GM12878 (cell line): ENCODE measurements around the gene IGF2R. TPM values are rescaled to one million over a fixed set of nuclear protein-coding genes. Genes with fewer than 3 reads are reported as not detected.
A peak's percentile ranks its signal among the peaks of the same experiment; 100 is the strongest.

ENCODE experiments used
- GATAD2B ChIP-seq: fragments of 450-650 bp; conservative IDR thresholded peaks from 2 replicates; pipeline ENCODE4 v1.6.1; 2017; ENCODE audit warnings: low read depth, mild to moderate bottlenecking, moderate library complexity
- HDAC2 ChIP-seq: fragments of 200-600 bp; sonication (generic); IDR thresholded peaks from 2 replicates; pipeline ENCODE4 v1.6.1; 2017
- HDGF ChIP-seq: fragments of 450-650 bp; IDR thresholded peaks from 2 replicates; pipeline ENCODE4 v1.6.1; 2016; ENCODE audit warnings: antibody characterized with exemption
- IRF3 ChIP-seq: fragments of 450-650 bp; IDR thresholded peaks from 2 replicates; pipeline ENCODE4 v1.6.1; 2014; ENCODE audit warnings: mild to moderate bottlenecking
- IRF4 ChIP-seq: IDR thresholded peaks from 2 replicates; pipeline ENCODE4 v1.6.1; 2011; ENCODE audit warnings: low read depth, low read length
- NFXL1 ChIP-seq: fragments of 450-650 bp; IDR thresholded peaks from 2 replicates; pipeline ENCODE4 v1.6.1; 2017; ENCODE audit warnings: antibody characterized with exemption, mild to moderate bottlenecking, borderline replicate concordance
- PAX8 ChIP-seq: fragments of 450-650 bp; IDR thresholded peaks from 2 replicates; pipeline ENCODE4 v1.6.1; 2017; ENCODE audit warnings: mild to moderate bottlenecking, moderate library complexity
- SIX5 ChIP-seq: IDR thresholded peaks from 2 replicates; pipeline ENCODE4 v1.6.1; 2011; ENCODE audit warnings: mild to moderate bottlenecking, low read depth, low read length, moderate library complexity; ENCODE audit not compliant: severe bottlenecking
- SREBF1 ChIP-seq: IDR thresholded peaks from 2 replicates; pipeline ENCODE4 v1.6.1; 2012; ENCODE audit warnings: mild to moderate bottlenecking, low read length
- SUZ12 ChIP-seq: fragments of 200-600 bp; sonication (generic); IDR thresholded peaks from one replicate; pipeline ENCODE4 v1.6.1; 2018; ENCODE audit warnings: antibody characterized with exemption, mild to moderate bottlenecking; ENCODE audit not compliant: unreplicated experiment
- TCF3 ChIP-seq: IDR thresholded peaks from 2 replicates; pipeline ENCODE4 v1.6.1; 2012; ENCODE audit warnings: low read depth, mild to moderate bottlenecking, low read length, borderline replicate concordance; ENCODE audit not compliant: insufficient read depth
- polyA plus RNA-seq, 11 experiments: library from polyadenylated mRNA; depleted of rRNA in 4 of 11; unstranded in 6 of 11; stranded (reverse) in 5 of 11; fragments of >200 nt; fragmentation: Nextera tagmentation in 4 of 11; fragmentation: Illumina TruSeq in 1 of 11; extraction: Ambion mirVana in 4 of 11; extraction: Trizol in 1 of 11; gene quantifications; 1 replicate in 1 of 11; 2 replicates in 10 of 11; pipeline versions ENCODE4 v1.2.1 to v1.2.3, GENCODE V29; 2011 to 2016; ENCODE audit warnings: inconsistent platforms in 2 of 11, missing spikeins in 2 of 11, low read depth in 1 of 11
- total RNA-seq, 4 experiments: library from RNA; depleted of rRNA in 3 of 4; stranded (reverse); fragments of >200 nt in 3 of 4; fragmentation: Illumina TruSeq in 1 of 4; extraction: Trizol in 1 of 4; gene quantifications; 2 replicates each; pipeline versions ENCODE4 v1.2.1 to v1.2.3, GENCODE V29; 2013 to 2021
- TF ChIP-seq, protein P1 (sequence below): fragments of 450-650 bp; IDR thresholded peaks from 2 replicates; pipeline ENCODE4 v1.6.1; 2018; ENCODE audit warnings: mild to moderate bottlenecking, low read depth, moderate library complexity; ENCODE audit not compliant: partially characterized antibody
- TF ChIP-seq, protein P2 (sequence below): fragments of 450-650 bp; formaldehyde crosslinking; IDR thresholded peaks from 2 replicates; pipeline ENCODE4 v1.4.0; 2022; ENCODE audit warnings: mild to moderate bottlenecking, moderate library complexity
- TF ChIP-seq, protein P3 (sequence below): fragments of 450-650 bp; IDR thresholded peaks from 2 replicates; pipeline ENCODE4 v1.6.1; 2017; ENCODE audit warnings: mild to moderate bottlenecking, moderate library complexity
- TF ChIP-seq, protein P4 (sequence below): IDR thresholded peaks from 2 replicates; pipeline ENCODE4 v1.6.1; 2012; ENCODE audit warnings: low read depth, low read length, improper control_type of control experiment

IGF2R gene
- total and polyA plus RNA-seq, 10 of the 15 experiments (the other 5 are each of a cell fraction or from before 2014, with no cell fraction given): 1.00 to 40.1 (median 16.8) TPM

GRCh38 chr6:159968295-159969203 lies at the start of gene IGF2R (continued):
- no peak for TF ChIP-seq SREBF1
- TF ChIP-seq SIX5: no peak
- TF ChIP-seq TCF3: peak; percentile 87; the same call in 1 of the 2 replicates
- TF ChIP-seq, protein P1, sequence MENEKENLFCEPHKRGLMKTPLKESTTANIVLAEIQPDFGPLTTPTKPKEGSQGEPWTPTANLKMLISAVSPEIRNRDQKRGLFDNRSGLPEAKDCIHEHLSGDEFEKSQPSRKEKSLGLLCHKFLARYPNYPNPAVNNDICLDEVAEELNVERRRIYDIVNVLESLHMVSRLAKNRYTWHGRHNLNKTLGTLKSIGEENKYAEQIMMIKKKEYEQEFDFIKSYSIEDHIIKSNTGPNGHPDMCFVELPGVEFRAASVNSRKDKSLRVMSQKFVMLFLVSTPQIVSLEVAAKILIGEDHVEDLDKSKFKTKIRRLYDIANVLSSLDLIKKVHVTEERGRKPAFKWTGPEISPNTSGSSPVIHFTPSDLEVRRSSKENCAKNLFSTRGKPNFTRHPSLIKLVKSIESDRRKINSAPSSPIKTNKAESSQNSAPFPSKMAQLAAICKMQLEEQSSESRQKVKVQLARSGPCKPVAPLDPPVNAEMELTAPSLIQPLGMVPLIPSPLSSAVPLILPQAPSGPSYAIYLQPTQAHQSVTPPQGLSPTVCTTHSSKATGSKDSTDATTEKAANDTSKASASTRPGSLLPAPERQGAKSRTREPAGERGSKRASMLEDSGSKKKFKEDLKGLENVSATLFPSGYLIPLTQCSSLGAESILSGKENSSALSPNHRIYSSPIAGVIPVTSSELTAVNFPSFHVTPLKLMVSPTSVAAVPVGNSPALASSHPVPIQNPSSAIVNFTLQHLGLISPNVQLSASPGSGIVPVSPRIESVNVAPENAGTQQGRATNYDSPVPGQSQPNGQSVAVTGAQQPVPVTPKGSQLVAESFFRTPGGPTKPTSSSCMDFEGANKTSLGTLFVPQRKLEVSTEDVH: peak; percentile 49
- TF ChIP-seq HDAC2: no peak
- TF ChIP-seq PAX8: no peak
- TF ChIP-seq NFXL1: no peak
- peak; percentile 72; the same call in 1 of the 2 replicates for TF ChIP-seq GATAD2B
- TF ChIP-seq SUZ12: no peak
- TF ChIP-seq HDGF: no peak
- TF ChIP-seq, protein P2, sequence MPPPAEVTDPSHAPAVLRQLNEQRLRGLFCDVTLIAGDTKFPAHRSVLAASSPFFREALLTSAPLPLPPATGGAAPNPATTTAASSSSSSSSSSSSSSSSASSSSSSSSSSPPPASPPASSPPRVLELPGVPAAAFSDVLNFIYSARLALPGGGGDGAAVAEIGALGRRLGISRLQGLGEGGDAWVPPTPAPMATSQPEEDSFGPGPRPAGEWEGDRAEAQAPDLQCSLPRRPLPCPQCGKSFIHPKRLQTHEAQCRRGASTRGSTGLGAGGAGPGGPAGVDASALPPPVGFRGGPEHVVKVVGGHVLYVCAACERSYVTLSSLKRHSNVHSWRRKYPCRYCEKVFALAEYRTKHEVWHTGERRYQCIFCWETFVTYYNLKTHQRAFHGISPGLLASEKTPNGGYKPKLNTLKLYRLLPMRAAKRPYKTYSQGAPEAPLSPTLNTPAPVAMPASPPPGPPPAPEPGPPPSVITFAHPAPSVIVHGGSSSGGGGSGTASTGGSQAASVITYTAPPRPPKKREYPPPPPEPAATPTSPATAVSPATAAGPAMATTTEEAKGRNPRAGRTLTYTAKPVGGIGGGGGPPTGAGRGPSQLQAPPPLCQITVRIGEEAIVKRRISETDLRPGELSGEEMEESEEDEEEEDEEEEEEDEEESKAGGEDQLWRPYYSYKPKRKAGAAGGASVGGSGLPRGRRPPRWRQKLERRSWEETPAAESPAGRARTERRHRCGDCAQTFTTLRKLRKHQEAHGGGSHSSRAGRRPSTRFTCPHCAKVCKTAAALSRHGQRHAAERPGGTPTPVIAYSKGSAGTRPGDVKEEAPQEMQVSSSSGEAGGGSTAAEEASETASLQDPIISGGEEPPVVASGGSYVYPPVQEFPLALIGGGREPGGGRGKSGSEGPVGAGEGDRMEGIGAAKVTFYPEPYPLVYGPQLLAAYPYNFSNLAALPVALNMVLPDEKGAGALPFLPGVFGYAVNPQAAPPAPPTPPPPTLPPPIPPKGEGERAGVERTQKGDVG (CRISPR knock-in tag): no peak
- TF ChIP-seq IRF3: no peak
- TF ChIP-seq, protein P3, sequence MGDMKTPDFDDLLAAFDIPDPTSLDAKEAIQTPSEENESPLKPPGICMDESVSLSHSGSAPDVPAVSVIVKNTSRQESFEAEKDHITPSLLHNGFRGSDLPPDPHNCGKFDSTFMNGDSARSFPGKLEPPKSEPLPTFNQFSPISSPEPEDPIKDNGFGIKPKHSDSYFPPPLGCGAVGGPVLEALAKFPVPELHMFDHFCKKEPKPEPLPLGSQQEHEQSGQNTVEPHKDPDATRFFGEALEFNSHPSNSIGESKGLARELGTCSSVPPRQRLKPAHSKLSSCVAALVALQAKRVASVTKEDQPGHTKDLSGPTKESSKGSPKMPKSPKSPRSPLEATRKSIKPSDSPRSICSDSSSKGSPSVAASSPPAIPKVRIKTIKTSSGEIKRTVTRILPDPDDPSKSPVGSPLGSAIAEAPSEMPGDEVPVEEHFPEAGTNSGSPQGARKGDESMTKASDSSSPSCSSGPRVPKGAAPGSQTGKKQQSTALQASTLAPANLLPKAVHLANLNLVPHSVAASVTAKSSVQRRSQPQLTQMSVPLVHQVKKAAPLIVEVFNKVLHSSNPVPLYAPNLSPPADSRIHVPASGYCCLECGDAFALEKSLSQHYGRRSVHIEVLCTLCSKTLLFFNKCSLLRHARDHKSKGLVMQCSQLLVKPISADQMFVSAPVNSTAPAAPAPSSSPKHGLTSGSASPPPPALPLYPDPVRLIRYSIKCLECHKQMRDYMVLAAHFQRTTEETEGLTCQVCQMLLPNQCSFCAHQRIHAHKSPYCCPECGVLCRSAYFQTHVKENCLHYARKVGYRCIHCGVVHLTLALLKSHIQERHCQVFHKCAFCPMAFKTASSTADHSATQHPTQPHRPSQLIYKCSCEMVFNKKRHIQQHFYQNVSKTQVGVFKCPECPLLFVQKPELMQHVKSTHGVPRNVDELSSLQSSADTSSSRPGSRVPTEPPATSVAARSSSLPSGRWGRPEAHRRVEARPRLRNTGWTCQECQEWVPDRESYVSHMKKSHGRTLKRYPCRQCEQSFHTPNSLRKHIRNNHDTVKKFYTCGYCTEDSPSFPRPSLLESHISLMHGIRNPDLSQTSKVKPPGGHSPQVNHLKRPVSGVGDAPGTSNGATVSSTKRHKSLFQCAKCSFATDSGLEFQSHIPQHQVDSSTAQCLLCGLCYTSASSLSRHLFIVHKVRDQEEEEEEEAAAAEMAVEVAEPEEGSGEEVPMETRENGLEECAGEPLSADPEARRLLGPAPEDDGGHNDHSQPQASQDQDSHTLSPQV: 0 out of 2 replicates have a peak, but pooled peaks have one; percentile 39
- TF ChIP-seq IRF4: no peak
- TF ChIP-seq, protein P4, sequence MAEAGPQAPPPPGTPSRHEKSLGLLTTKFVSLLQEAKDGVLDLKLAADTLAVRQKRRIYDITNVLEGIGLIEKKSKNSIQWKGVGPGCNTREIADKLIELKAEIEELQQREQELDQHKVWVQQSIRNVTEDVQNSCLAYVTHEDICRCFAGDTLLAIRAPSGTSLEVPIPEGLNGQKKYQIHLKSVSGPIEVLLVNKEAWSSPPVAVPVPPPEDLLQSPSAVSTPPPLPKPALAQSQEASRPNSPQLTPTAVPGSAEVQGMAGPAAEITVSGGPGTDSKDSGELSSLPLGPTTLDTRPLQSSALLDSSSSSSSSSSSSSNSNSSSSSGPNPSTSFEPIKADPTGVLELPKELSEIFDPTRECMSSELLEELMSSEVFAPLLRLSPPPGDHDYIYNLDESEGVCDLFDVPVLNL: no peak
